Measurements from ENCODE around the gene ZBTB47. TPM values are rescaled to one million over a fixed set of nuclear protein-coding genes. Genes with fewer than 3 reads are reported as not detected.

Gene ZBTB47
- total and polyA plus RNA-seq, 12 donors: 52.2 to 145 (median 106) TPM

DNA sequence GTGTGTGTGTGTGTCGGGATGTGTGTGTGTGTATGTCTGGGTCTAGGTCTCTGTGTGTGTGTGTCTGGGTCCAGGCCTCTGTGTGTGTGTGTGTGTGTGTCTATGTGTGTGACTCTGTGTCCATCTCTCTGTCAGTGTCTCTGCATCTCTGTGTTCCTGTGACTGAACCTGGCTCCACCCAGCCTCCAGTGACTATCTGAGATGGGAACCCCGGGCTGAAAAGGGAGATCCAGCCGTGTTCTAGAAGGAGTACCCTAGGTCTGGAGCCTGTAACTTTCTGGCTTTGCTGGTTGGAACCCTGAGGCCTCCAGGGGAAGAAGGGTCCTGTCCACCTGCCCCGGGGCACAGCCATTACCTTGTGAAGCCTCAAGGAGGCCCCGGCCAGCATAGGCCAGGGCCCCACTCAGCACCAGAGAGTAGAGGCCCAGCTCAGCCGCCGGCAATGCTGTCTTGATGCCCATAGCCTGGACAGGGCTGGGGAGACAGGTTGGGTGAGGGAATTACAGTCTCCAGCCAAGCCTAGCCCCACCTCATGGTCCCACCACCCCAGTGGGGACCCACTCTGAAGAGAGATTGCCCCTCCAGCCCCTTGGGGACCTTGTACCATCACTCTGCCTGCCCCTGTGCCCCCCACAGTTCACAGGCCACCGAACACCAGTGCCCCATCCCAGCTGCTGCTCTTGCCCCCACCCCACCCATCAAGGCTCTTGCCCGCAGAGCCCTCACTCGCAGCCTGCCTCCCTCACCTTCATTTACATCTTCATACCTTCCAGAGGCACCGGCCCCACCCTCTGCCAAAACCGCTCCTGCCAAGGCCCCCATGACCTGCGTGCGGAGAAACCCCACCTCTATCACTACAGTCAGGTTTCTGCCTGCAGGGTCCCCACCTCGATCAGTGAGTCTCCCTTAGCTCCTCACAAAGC is 47.1 kb downstream of the ZBTB47 start:
- H3K4me3 ChIP-seq: peak overlapping the region; percentile 25 to 64 (median 52)
- TF ChIP-seq, protein P1, sequence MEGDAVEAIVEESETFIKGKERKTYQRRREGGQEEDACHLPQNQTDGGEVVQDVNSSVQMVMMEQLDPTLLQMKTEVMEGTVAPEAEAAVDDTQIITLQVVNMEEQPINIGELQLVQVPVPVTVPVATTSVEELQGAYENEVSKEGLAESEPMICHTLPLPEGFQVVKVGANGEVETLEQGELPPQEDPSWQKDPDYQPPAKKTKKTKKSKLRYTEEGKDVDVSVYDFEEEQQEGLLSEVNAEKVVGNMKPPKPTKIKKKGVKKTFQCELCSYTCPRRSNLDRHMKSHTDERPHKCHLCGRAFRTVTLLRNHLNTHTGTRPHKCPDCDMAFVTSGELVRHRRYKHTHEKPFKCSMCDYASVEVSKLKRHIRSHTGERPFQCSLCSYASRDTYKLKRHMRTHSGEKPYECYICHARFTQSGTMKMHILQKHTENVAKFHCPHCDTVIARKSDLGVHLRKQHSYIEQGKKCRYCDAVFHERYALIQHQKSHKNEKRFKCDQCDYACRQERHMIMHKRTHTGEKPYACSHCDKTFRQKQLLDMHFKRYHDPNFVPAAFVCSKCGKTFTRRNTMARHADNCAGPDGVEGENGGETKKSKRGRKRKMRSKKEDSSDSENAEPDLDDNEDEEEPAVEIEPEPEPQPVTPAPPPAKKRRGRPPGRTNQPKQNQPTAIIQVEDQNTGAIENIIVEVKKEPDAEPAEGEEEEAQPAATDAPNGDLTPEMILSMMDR (IDR thresholded peaks at IDR 0.05): no peak
- whole genome bisulfite sequencing, 2 donors: 48 to 52% methylated on average over 15 of the region's 15 CpGs
- H3K4me1 ChIP-seq: peaks cover 0 to 67% (median 25%) of the 10 kb centered on the region in 9 donors
- ATAC-seq: peak in 1 of 8 donors; percentile 4
- peaks cover 0 to 13% (median 0%) of the 10 kb centered on the region in 9 donors for H3K36me3 ChIP-seq
- intact Hi-C loops (cut with DNase I): loop anchor here in 4 of 10 donors (2.0 to 5.0 kb wide), 3 partner anchors 38 to 44 kb away; no protein-coding TSS in a partner anchor
- no peak for DNase-seq
- no peaks in the 10 kb centered on the region for H3K9me3 ChIP-seq
- H3K27me3 ChIP-seq: no peaks in the 10 kb centered on the region
- peak overlapping the region; percentile 48 to 99 (median 94) for H3K27ac ChIP-seq

DNA sequence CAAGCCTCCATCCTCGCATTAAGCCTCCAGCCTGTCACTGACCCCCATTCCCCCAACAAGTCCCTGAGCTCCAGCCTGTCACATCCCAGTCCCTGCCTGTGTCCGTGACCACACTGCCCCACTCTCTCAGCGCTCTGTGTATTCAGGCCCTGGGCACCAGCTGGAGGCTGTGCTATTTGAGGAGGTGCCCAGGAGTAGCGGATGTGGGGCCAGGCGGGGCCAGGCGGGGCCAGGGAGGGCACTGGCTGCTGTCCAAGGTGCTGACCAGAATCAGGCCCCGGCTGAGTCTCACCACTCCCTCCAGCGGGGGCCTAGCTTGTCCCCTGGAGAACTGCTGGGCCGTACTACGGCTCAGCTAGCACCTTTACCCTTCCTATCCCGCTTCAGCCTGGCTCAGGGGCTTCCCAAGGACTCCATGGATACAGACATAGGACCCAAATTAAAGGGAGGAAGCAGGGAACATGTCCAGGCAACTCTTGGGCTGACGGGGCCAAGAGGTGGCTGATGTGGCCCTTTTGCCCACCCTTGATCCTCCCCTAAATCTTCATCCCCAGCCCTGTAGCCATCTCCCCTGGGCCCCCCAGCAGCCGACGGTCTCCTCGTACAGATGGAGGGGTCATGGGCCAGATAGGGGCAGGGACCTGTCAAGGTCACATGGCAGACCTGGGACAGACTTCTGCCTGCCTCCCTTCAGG is 48.0 kb downstream of the ZBTB47 start:
- peak; percentile 67 to 87 (median 82) for ATAC-seq
- H3K4me3 ChIP-seq: peak overlapping the region; percentile 35 to 64 (median 52)
- TF ChIP-seq, protein P1 (IDR thresholded peaks at IDR 0.05): peak in 1 of 9 donors; percentile 24

DNA sequence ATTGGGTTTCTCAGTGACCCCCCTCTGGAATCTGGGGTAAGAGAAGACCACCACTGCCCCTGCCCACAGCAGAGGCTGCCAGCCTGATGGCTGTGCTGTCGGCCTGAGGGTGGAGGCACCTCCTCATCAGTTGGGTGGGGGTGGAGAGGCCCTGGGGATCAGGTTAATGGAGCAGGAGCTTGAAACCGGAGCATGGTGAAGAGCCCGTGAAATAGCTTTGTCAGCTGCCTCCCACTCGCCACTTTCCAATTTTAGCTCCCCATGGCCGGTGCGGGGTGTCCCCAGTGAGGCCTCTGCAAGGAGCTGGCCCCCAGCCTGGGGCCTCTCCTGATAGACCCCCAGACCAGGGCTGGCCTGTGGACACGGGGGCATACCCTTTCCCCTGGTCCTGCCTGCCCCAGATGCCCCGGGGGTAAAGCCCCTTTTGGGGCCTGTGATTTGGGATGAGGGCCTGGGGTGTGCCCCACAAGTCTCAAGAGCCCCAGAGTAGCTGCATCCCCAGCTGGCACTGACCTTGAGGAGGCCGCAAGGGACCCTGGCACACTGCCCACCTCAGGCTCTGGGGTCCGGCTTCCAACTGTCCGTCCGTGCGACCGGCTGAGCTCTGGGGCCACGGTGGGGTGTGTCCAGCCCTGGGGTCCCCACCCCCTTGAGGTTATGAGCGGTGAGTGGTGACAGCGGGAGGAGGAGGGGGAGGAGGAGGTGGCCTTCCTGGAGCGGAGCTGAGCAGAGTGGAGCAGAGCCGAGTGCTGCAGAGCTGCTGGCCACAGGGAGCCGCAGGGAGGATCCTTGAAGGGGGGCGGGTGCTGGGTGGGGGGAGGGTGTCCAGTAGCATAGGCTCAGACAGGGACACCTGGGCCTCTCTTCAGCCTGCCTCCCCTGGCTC is 48.8 kb downstream of the ZBTB47 start, which contains the start of gene HHATL:
Gene HHATL (minus strand): TSS at position 733 of the 886 bp plus-strand sequence. CDS start 1,972 bp downstream, outside the sequence.
- DNase-seq (peak; percentile 74 to 82), ATAC-seq (peak; percentile 69 to 85 (median 80))
- intact Hi-C loops (cut with DNase I): loop anchor here in 5 of 10 donors (1.0 to 5.0 kb wide), 4 partner anchors 36 to 42 kb away; no protein-coding TSS in a partner anchor
- TF ChIP-seq, protein P1 (IDR thresholded peaks at IDR 0.05): no peak
- Histone ChIP-seq H3K36me3 (peaks cover 0 to 12% (median 0%) of the 10 kb centered on the region in 9 donors), H3K27me3 (no peaks in the 10 kb centered on the region), H3K4me1 (peaks cover 0 to 63% (median 23%) of the 10 kb centered on the region in 9 donors), H3K9me3 (no peaks in the 10 kb centered on the region), H3K4me3 (peak within 1 kb of the TSS; percentile 35 to 64 (median 52)), H3K27ac (peak within 1 kb of the TSS; percentile 85 to 99 (median 96))
- 27 to 44% methylated on average over 20 to 21 of the region's 21 CpGs for whole genome bisulfite sequencing, 2 donors

More for the DNA sequence above, 48.0 kb downstream of the ZBTB47 start:
- Histone ChIP-seq H3K27ac (peak overlapping the region; percentile 85 to 99 (median 96)), H3K4me1 (peaks cover 0 to 70% (median 27%) of the 10 kb centered on the region in 9 donors), H3K9me3 (no peaks in the 10 kb centered on the region), H3K36me3 (peaks cover 0 to 13% (median 0%) of the 10 kb centered on the region in 9 donors), H3K27me3 (no peaks in the 10 kb centered on the region)
- intact Hi-C loops (cut with DNase I): loop anchor here in 7 of 10 donors (1.0 to 5.0 kb wide), 5 partner anchors 37 to 43 kb away; no protein-coding TSS in a partner anchor
- 9 to 17% methylated on average over 15 of the region's 15 CpGs for WGBS, 2 donors
- DNase-seq: peak; percentile 82 to 86
